A549 (cell line): Measurements from ENCODE around the gene OLFM1. TPM values are rescaled to one million over a fixed set of nuclear protein-coding genes. Genes with fewer than 3 reads are reported as not detected.

Experiments
- ATAC-seq, 2 experiments: fragments of 200-7000 bp in 1 of 2; fragments of >200 bp in 1 of 2; cut with Nextera tagmentation in 1 of 2; cut with Tn5 transposase in 1 of 2; 3 replicates each; pipeline versions ENCODE4 v1.8.0 to v1.9.1; 2018 to 2020; ENCODE audit warnings: mild to moderate bottlenecking in 1 of 2, moderate library complexity in 1 of 2
- CTCF ChIA-PET: fragments of 300-600 bp; sonication (Branson Sonifier 250); formaldehyde crosslinking; extraction: SDS; loops from one replicate; lab custom pipeline; 2021; ENCODE audit warnings: antibody characterized with exemption, inconsistent platforms; lab: Yijun Ruan, JAX
- POLR2A ChIA-PET: fragments of 350-600 bp; formaldehyde crosslinking; extraction: SDS; loops from one replicate; lab custom pipeline; 2021; ENCODE audit warnings: antibody characterized with exemption, inconsistent platforms; lab: Yijun Ruan, JAX
- DNase-seq, 2 experiments: peaks; one replicate each; pipeline versions ENCODE4 v3.0.0 to v3.0.0-alpha.2; 2011 to 2016; ENCODE audit warnings: low read depth in 1 of 2, low spot score in 1 of 2
- FAIRE-seq: peaks from 2 replicates; lab custom pipeline; 2011; peaks lifted over from hg19 to GRCh38; lab: Jason Lieb, UNC
- H3K27ac ChIP-seq, 2 experiments: fragments of >200 bp; sonication (Bioruptor Twin); formaldehyde crosslinking; 3 replicates each; pipeline ENCODE4 v1.5.1; 2016 to 2017
- H3K4me1 ChIP-seq: fragments of >200 bp; sonication (Bioruptor Twin); formaldehyde crosslinking; 3 replicates; pipeline ENCODE4 v1.6.1; 2016
- H3K4me2 ChIP-seq: fragments of >200 bp; sonication (Bioruptor Twin); formaldehyde crosslinking; 3 replicates; pipeline ENCODE4 v1.6.1; 2016
- H3K4me3 ChIP-seq: fragments of >200 bp; sonication (Bioruptor Twin); formaldehyde crosslinking; 3 replicates; pipeline ENCODE4 v1.5.1; 2016
- H3K9me3 ChIP-seq: fragments of >200 bp; sonication (Bioruptor Twin); formaldehyde crosslinking; 3 replicates; pipeline ENCODE4 v1.6.1; 2016
- CEBPB ChIP-seq, 2 experiments: fragments of >200 bp in 1 of 2; sonication (Bioruptor Twin) in 1 of 2; formaldehyde crosslinking in 1 of 2; IDR thresholded peaks; 2 replicates each; pipeline ENCODE4 v1.6.1; 2012 to 2016
- EHF ChIP-seq: fragments of 250-450 bp; sonication (Bioruptor Pico); IDR thresholded peaks from 2 replicates; pipeline ENCODE4 v1.5.0; 2020; ENCODE audit warnings: mild to moderate bottlenecking
- EHMT2 ChIP-seq: fragments of 200-600 bp; sonication (generic); IDR thresholded peaks from 2 replicates; pipeline ENCODE4 v1.6.1; 2016; ENCODE audit warnings: antibody characterized with exemption, low read depth, mild to moderate bottlenecking, moderate library complexity
- EP300 ChIP-seq, 2 experiments: fragments of >200 bp; sonication (Bioruptor Twin); formaldehyde crosslinking; IDR thresholded peaks; 2 replicates in 1 of 2; 3 replicates in 1 of 2; pipeline ENCODE4 v1.6.1; 2016 to 2017
- ESRRA ChIP-seq: fragments of 150-350 bp; IDR thresholded peaks from 2 replicates; pipeline ENCODE4 v1.6.1; 2014; ENCODE audit warnings: mild to moderate bottlenecking, low read length, borderline replicate concordance
- FOSB ChIP-seq: fragments of 250-450 bp; sonication (Bioruptor Pico); IDR thresholded peaks from 2 replicates; pipeline ENCODE4 v1.5.0; 2020; ENCODE audit warnings: mild to moderate bottlenecking, moderate library complexity
- FOSL2 ChIP-seq, 2 experiments: fragments of 450-650 bp in 1 of 2; fragments of >200 bp in 1 of 2; sonication (Bioruptor Twin) in 1 of 2; formaldehyde crosslinking; IDR thresholded peaks; 2 replicates each; pipeline versions ENCODE4 v1.5.0 to v1.6.1; 2016 to 2020; ENCODE audit warnings: mild to moderate bottlenecking in 1 of 2, moderate library complexity in 1 of 2
- GATA3 ChIP-seq: IDR thresholded peaks from 2 replicates; pipeline ENCODE4 v1.6.1; 2012; ENCODE audit warnings: borderline replicate concordance
- HDAC2 ChIP-seq: fragments of 200-600 bp; sonication (generic); IDR thresholded peaks from 2 replicates; pipeline ENCODE4 v1.6.1; 2016
- HEYL ChIP-seq: fragments of 250-450 bp; sonication (Bioruptor Pico); IDR thresholded peaks from 2 replicates; pipeline ENCODE4 v1.8.0; 2021; ENCODE audit warnings: mild to moderate bottlenecking, moderate library complexity
- JUNB ChIP-seq: fragments of >200 bp; sonication (Bioruptor Twin); formaldehyde crosslinking; IDR thresholded peaks from 2 replicates; pipeline ENCODE4 v1.6.1; 2016
- KDM1A ChIP-seq: fragments of 200-600 bp; sonication (generic); IDR thresholded peaks from 2 replicates; pipeline ENCODE4 v1.6.1; 2016; ENCODE audit warnings: low read depth, mild to moderate bottlenecking
- KDM5A ChIP-seq: fragments of 200-600 bp; sonication (generic); IDR thresholded peaks from 2 replicates; pipeline ENCODE4 v1.6.1; 2016; ENCODE audit warnings: antibody characterized with exemption, mild to moderate bottlenecking
- MAFK ChIP-seq: fragments of 450-650 bp; IDR thresholded peaks from 2 replicates; pipeline ENCODE4 v1.6.1; 2014; ENCODE audit not compliant: partially characterized antibody
- MAZ ChIP-seq: fragments of 150-350 bp; IDR thresholded peaks from 2 replicates; pipeline ENCODE4 v1.6.1; 2014; ENCODE audit warnings: antibody characterized with exemption, low read depth, low read length, borderline replicate concordance
- MYC ChIP-seq: IDR thresholded peaks from 2 replicates; pipeline ENCODE4 v1.6.1; 2012; ENCODE audit warnings: mild to moderate bottlenecking, inconsistent platforms, low read length, improper control_type of control experiment, borderline replicate concordance
- POLR2A ChIP-seq: IDR thresholded peaks from 2 replicates; pipeline ENCODE4 v1.6.1; 2012; ENCODE audit warnings: mild to moderate bottlenecking, low read length
- RAD21 ChIP-seq, 2 experiments: fragments of >200 bp in 1 of 2; sonication (Bioruptor Twin) in 1 of 2; formaldehyde crosslinking in 1 of 2; IDR thresholded peaks in 1 of 2; conservative IDR thresholded peaks in 1 of 2; 2 replicates in 1 of 2; 3 replicates in 1 of 2; pipeline ENCODE4 v1.6.1; 2012 to 2018; ENCODE audit warnings: inconsistent platforms in 1 of 2
- RFX5 ChIP-seq: fragments of 450-650 bp; IDR thresholded peaks from 2 replicates; pipeline ENCODE4 v1.7.1; 2014; ENCODE audit warnings: antibody characterized with exemption, mild to moderate bottlenecking, moderate library complexity
- RNF2 ChIP-seq: fragments of 200-600 bp; sonication (generic); IDR thresholded peaks from 2 replicates; pipeline ENCODE4 v1.6.1; 2016; ENCODE audit warnings: low read depth, mild to moderate bottlenecking, antibody characterized with exemption, moderate library complexity, borderline replicate concordance
- TFCP2L1 ChIP-seq: fragments of 250-450 bp; sonication (Bioruptor Pico); IDR thresholded peaks from 2 replicates; pipeline ENCODE4 v1.5.0; 2021; ENCODE audit warnings: mild to moderate bottlenecking
- TP53 ChIP-seq: fragments of 250-450 bp; sonication (Bioruptor Pico); IDR thresholded peaks from 2 replicates; pipeline ENCODE4 v1.5.0; 2021; ENCODE audit warnings: mild to moderate bottlenecking, moderate library complexity
- ZNF302 ChIP-seq: fragments of 250-450 bp; sonication (Bioruptor Pico); IDR thresholded peaks from 2 replicates; pipeline ENCODE4 v1.9.0; 2021; ENCODE audit warnings: inconsistent platforms, mild to moderate bottlenecking, moderate library complexity
- ZSCAN20 ChIP-seq: fragments of 250-450 bp; sonication (Bioruptor Pico); IDR thresholded peaks from 2 replicates; pipeline ENCODE4 v1.8.0; 2022; ENCODE audit warnings: mild to moderate bottlenecking, moderate library complexity
- WGBS: methylation state at CpG from one replicate; pipeline ENCODE4 v1.1.6; 2017; ENCODE audit errors: missing lambda C conversion rate; 5-methylcytosine and 5-hydroxymethylcytosine counted together
- polyA plus RNA-seq, 4 experiments: library from polyadenylated mRNA; depleted of rRNA in 3 of 4; stranded (reverse); fragments of >200 nt; fragmentation: RNase III in 1 of 4; extraction: RNeasy Plus Mini Kit Qiagen cat#74134 plus additional on column Dnase treatment in 1 of 4; gene quantifications; 2 replicates in 3 of 4; 3 replicates in 1 of 4; pipeline ENCODE4 v1.2.3, GENCODE V29; 2011 to 2017
- TF ChIP-seq, protein P1 (sequence below): fragments of 250-450 bp; sonication (Bioruptor Pico); IDR thresholded peaks from 2 replicates; pipeline ENCODE4 v1.5.0; 2020; ENCODE audit warnings: low read depth, mild to moderate bottlenecking, moderate library complexity
- TF ChIP-seq, protein P2 (sequence below): fragments of 150-350 bp; IDR thresholded peaks from 2 replicates; pipeline ENCODE4 v1.6.1; 2014; ENCODE audit warnings: low read depth, mild to moderate bottlenecking, low read length
- TF ChIP-seq, protein P3 (sequence below): fragments of 450-650 bp; IDR thresholded peaks from 2 replicates; pipeline ENCODE4 v1.6.1; 2014; ENCODE audit warnings: antibody characterized with exemption
- TF ChIP-seq, protein P4 (sequence below): fragments of >200 bp; sonication (Bioruptor Twin); formaldehyde crosslinking; IDR thresholded peaks from 2 replicates; pipeline ENCODE4 v1.6.1; 2016

The OLFM1 gene
- polyA plus RNA-seq, 2 of the 4 experiments (the other 2 are of a cell fraction), result 2.7 to 10.5 TPM

DNA sequence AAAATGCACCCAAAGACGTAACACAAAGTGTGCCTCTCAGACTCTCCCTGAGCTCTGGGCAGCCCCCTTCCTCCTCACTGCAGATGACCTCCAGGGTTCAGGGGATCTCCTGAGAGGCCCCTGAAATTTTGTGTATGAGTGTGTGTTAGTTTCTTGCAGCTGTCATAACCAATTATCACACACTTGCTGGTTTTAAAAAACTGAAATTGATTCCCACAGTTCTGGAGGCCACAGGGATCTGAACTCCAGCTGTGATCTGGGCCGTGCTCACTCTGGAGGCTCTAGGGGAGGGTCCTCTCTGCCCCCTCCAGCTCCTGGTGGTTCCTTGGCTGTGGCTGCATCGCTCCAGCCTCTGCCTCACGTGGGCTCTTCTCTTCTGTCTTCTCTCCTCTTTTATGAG, 58.8 kb downstream of the OLFM1 start:
- peaks cover 7% of the 10 kb centered on the region; the same call in 1 of the 3 replicates for H3K4me1 ChIP-seq
- TF ChIP-seq RFX5, result no peak
- TF ChIP-seq ESRRA, result no peak
- TF ChIP-seq MAZ, result no peak
- no peak for TF ChIP-seq KDM5A
- TF ChIP-seq CEBPB (IDR thresholded peaks at IDR 0.05), result no peak
- no peak for TF ChIP-seq ZNF302 (CRISPR knock-in tag)
- no peak for TF ChIP-seq ZSCAN20 (CRISPR knock-in tag)
- no peak for TF ChIP-seq EP300 (IDR thresholded peaks at IDR 0.05)
- TF ChIP-seq MAFK, result no peak
- TF ChIP-seq, protein P1, sequence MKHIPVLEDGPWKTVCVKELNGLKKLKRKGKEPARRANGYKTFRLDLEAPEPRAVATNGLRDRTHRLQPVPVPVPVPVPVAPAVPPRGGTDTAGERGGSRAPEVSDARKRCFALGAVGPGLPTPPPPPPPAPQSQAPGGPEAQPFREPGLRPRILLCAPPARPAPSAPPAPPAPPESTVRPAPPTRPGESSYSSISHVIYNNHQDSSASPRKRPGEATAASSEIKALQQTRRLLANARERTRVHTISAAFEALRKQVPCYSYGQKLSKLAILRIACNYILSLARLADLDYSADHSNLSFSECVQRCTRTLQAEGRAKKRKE, result no peak
- TF ChIP-seq, protein P2, sequence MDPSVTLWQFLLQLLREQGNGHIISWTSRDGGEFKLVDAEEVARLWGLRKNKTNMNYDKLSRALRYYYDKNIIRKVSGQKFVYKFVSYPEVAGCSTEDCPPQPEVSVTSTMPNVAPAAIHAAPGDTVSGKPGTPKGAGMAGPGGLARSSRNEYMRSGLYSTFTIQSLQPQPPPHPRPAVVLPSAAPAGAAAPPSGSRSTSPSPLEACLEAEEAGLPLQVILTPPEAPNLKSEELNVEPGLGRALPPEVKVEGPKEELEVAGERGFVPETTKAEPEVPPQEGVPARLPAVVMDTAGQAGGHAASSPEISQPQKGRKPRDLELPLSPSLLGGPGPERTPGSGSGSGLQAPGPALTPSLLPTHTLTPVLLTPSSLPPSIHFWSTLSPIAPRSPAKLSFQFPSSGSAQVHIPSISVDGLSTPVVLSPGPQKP, result no peak
- ATAC-seq, result no peak
- POLR2A ChIA-PET, result no interaction called here
- H3K27ac ChIP-seq, result no peak overlapping the region
- no peak for DNase-seq
- 31% methylated on average over 4 of the region's 4 CpGs for WGBS
- H3K4me2 ChIP-seq, result no peak overlapping the region
- CTCF ChIA-PET, result interaction anchor here (1.1 to 1.8 kb wide), 2 partner anchors 10 to 60 kb away, joined by 3 to 5 read pairs; no protein-coding TSS in a partner anchor
- no peak for FAIRE-seq
- H3K9me3 ChIP-seq, result no peaks in the 10 kb centered on the region
- no peak overlapping the region for H3K4me3 ChIP-seq

DNA sequence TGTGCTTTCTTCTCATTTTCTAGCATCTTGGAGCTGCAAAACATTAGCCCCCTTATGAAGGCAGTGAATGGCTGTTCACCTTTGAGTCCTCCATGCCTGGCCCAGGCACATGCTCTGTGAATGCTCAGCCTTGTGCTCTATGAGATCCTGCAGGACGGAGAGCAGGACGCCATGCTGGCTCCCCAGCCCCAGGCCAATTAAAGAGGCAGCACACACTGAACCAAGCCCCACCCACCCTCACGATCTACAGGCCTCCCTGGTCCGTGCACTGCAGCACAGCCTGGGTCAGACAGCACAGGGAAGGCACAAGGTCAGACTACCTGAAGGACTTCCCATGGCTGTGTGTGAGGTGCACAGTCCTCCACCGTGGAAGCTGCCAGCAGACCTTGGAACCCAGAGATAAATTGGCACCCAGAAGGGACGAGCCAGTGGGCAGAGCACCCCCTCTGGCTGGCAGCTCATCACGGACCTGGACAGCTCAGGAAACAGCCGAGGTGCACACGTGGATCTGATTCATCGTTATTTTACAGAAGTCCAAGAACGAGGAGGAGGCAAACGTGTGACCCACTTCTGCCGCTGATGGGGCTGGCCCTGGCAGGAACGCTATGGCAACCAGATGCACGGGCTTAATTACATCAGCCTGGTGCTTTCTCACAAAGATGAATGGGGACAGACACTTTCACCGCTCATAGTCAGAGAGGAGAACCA, 59.5 kb downstream of the OLFM1 start:
- WGBS, result 37% methylated on average over 14 of the region's 16 CpGs

DNA sequence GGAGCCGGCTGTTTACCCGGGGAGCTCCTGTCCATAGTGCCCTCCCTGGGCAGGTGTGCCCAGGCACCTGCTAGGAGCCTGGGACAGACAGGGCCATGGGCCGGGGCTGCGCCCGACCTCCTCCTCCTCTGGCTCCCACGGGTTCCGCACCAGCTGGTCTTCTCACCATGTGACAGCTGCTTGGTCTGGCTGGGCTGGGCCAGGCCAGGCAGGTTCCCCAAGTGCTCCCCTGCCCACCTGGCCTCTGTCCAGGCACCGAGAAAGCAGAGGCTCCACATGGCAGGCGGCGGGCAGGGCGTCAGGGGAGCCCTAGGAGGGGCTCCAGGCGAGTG, 60.0 kb downstream of the OLFM1 start:
- FAIRE-seq (no peak), DNase-seq (no peak), ATAC-seq (no peak)
- Histone ChIP-seq H3K27ac (no peak overlapping the region), H3K4me1 (peaks cover 11% of the 10 kb centered on the region; the same call in 1 of the 3 replicates), H3K9me3 (no peaks in the 10 kb centered on the region), H3K4me2 (no peak overlapping the region), H3K4me3 (no peak overlapping the region)
- POLR2A ChIA-PET, result no interaction called here
- 65% methylated on average over 8 of the region's 12 CpGs for WGBS
- CTCF ChIA-PET, result interaction anchor here (1.8 kb wide), 1 partner anchor 9 kb away, joined by 5 read pairs; no protein-coding TSS in a partner anchor
- TF ChIP-seq TFCP2L1, result no peak
- TF ChIP-seq RNF2, result no peak
- no peak for TF ChIP-seq FOSB (CRISPR knock-in tag)
- TF ChIP-seq POLR2A, result no peak
- no peak for TF ChIP-seq KDM1A
- no peak for TF ChIP-seq EHF (CRISPR knock-in tag)
- no peak for TF ChIP-seq MAZ
- TF ChIP-seq, protein P3, sequence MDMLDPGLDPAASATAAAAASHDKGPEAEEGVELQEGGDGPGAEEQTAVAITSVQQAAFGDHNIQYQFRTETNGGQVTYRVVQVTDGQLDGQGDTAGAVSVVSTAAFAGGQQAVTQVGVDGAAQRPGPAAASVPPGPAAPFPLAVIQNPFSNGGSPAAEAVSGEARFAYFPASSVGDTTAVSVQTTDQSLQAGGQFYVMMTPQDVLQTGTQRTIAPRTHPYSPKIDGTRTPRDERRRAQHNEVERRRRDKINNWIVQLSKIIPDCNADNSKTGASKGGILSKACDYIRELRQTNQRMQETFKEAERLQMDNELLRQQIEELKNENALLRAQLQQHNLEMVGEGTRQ, result no peak
- no peak for TF ChIP-seq MYC
- TF ChIP-seq HEYL, result no peak
- TF ChIP-seq TP53 (CRISPR knock-in tag), result no peak
- TF ChIP-seq EHMT2, result no peak
- no peak for TF ChIP-seq HDAC2
- no peak for TF ChIP-seq GATA3

More for the DNA sequence above, 59.5 kb downstream of the OLFM1 start:
- Histone ChIP-seq H3K4me2 (no peak overlapping the region), H3K27ac (no peak overlapping the region), H3K9me3 (no peaks in the 10 kb centered on the region), H3K4me3 (no peak overlapping the region), H3K4me1 (peaks cover 7% of the 10 kb centered on the region; the same call in 1 of the 3 replicates)
- FAIRE-seq, result no peak
- no peak for ATAC-seq
- ChIA-PET POLR2A (no interaction called here), CTCF (interaction anchor here (1.1 to 1.8 kb wide), 2 partner anchors 9 to 61 kb away, joined by 3 to 5 read pairs; no protein-coding TSS in a partner anchor)
- no peak for TF ChIP-seq KDM1A
- TF ChIP-seq, protein P4, sequence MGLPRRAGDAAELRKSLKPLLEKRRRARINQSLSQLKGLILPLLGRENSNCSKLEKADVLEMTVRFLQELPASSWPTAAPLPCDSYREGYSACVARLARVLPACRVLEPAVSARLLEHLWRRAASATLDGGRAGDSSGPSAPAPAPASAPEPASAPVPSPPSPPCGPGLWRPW, result no peak
- no peak for TF ChIP-seq KDM5A
- TF ChIP-seq FOSL2 (IDR thresholded peaks at IDR 0.05), result no peak
- TF ChIP-seq FOSL2 (CRISPR knock-in tag; IDR thresholded peaks at IDR 0.05), result no peak
- TF ChIP-seq, protein P1, result no peak
- no peak for TF ChIP-seq RAD21 (conservative IDR thresholded peaks at IDR 0.05 in 1 of 2, IDR thresholded peaks at IDR 0.05 in 1 of 2)
- TF ChIP-seq JUNB, result no peak
- DNase-seq, result no peak
